ENCODE measurements around the gene LCE1E. TPM values are rescaled to one million over a fixed set of nuclear protein-coding genes. Genes with fewer than 3 reads are reported as not detected.

The LCE1E gene
- total and polyA plus RNA-seq, 10 of the 15 experiments (the other 5 are each of a cell fraction or from before 2014, with no cell fraction given) = 0.33 to 8.2 (median 1.3) TPM; not detected in 1

DNA sequence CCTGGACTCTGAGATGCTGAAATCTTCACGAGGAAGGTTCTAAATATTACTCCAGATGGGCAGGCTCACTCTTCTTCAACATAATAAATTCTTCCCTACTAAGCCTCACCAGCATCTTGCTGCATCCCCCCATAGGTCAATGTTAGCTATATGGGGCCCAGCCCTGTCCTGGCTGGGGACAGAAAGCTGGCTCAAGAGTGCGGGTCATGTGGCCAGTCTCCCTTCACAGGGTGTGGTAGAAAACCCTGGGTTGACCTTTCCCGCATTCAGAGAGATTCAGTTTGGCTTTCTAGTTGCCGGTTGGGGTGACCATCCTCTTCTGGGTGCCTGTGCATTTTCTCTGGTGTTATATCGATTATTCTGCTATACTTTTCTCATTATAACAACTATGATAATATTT, 48.1 kb upstream of the LCE1E start:
- no peak overlapping the region for H3K27ac ChIP-seq (ENCODE audit: control insufficient read depth, insufficient read depth)
- intact Hi-C loops (cut with micrococcal nuclease; ENCODE audit: unreplicated experiment) = no loop called here
- in situ Hi-C loops (cut with MboI) = no loop called here
- H3K4me2 ChIP-seq (ENCODE audit: control insufficient read depth, insufficient read depth) = no peak overlapping the region
- ATAC-seq (no peak), FAIRE-seq (no peak), DNase-seq (ENCODE audit: low read depth, low spot score) (no peak)
- no peaks in the 10 kb centered on the region for H4K20me1 ChIP-seq (ENCODE audit: control insufficient read depth, insufficient read depth)
- H3K79me2 ChIP-seq (ENCODE audit: control insufficient read depth, insufficient read depth, low read length) = no peaks in the 10 kb centered on the region
- no peak overlapping the region for H3K9ac ChIP-seq (ENCODE audit: control insufficient read depth, insufficient read depth, low read length)
- no peaks in the 10 kb centered on the region for H3K4me1 ChIP-seq (ENCODE audit: control insufficient read depth, insufficient read depth, low read length)
- ChIA-PET CTCF (no interaction called here), POLR2A (no interaction called here), SMC1A (ENCODE audit: uncharacterized antibody, unreplicated experiment) (no interaction called here), RAD21 (ENCODE audit: unreplicated experiment) (no interaction called here)
- TF ChIP-seq MEF2A (IDR thresholded peaks at IDR 0.05; ENCODE audit: insufficient read depth, low read depth, low read length) (no peak), IRF3 (IDR thresholded peaks at IDR 0.05) (no peak), TCF7 (IDR thresholded peaks at IDR 0.05; ENCODE audit: borderline replicate concordance) (no peak), RBBP5 (conservative IDR thresholded peaks at IDR 0.05) (no peak), PBX3 (IDR thresholded peaks at IDR 0.05; ENCODE audit: insufficient replicate concordance, low read depth, low read length) (no peak), HDGF (IDR thresholded peaks at IDR 0.05) (no peak), SMAD1 (IDR thresholded peaks at IDR 0.05; ENCODE audit: low read depth, partially characterized antibody) (no peak), REST (IDR thresholded peaks at IDR 0.05; ENCODE audit: low read depth, low read length) (no peak), POU2F2 (IDR thresholded peaks at IDR 0.05; ENCODE audit: borderline replicate concordance, low read depth, low read length) (no peak), MTA3 (IDR thresholded peaks at IDR 0.05; ENCODE audit: borderline replicate concordance, low read length) (no peak), KLF5 (IDR thresholded peaks at IDR 0.05; ENCODE audit: partially characterized antibody) (no peak), PAX5 (IDR thresholded peaks at IDR 0.05; ENCODE audit: borderline replicate concordance, low read depth, low read length) (no peak), FOS (IDR thresholded peaks at IDR 0.05; ENCODE audit: borderline replicate concordance, extremely low read depth, insufficient read length) (no peak), SRF (IDR thresholded peaks at IDR 0.05; ENCODE audit: low read depth in 2 of 2, low read length in 2 of 2) (no peak), IKZF1 (conservative IDR thresholded peaks at IDR 0.05) (no peak), ZNF207 (IDR thresholded peaks at IDR 0.05; ENCODE audit: borderline replicate concordance) (no peak), SIX5 (IDR thresholded peaks at IDR 0.05; ENCODE audit: low read depth, low read length, severe bottlenecking) (no peak), STAT1 (conservative IDR thresholded peaks at IDR 0.05) (no peak), RELA (IDR thresholded peaks at IDR 0.05; ENCODE audit: borderline replicate concordance, partially characterized antibody) (no peak), TBL1XR1 (IDR thresholded peaks at IDR 0.05; ENCODE audit: low read depth, low read length) (no peak)
- no peaks in the 10 kb centered on the region for H3K9me3 ChIP-seq (replicated peaks; ENCODE audit: control insufficient read depth, insufficient read depth, low read length)
- no peaks in the 10 kb centered on the region for H3K36me3 ChIP-seq (ENCODE audit: control insufficient read depth in 2 of 2, insufficient read depth in 2 of 2, low read length in 1 of 2)
- no peaks in the 10 kb centered on the region for H3K27me3 ChIP-seq (replicated peaks in 1 of 2; ENCODE audit: control insufficient read depth in 2 of 2, insufficient read depth in 2 of 2, low read length in 1 of 2)
- BruUV-seq (replicated peaks) = no TSS peak
- WGBS (ENCODE audit: insufficient coverage, insufficient replicate concordance, low lambda C conversion rate, missing lambda C conversion rate) = 23% methylated on average over 5 of the region's 5 CpGs
- no peak overlapping the region for H3K4me3 ChIP-seq
- H2AFZ ChIP-seq (ENCODE audit: control insufficient read depth, low read depth, low read length) = no peak overlapping the region
